GM12878 (cell line): Measurements from ENCODE around the gene UBE2G2. TPM values are rescaled to one million over a fixed set of nuclear protein-coding genes. Genes with fewer than 3 reads are reported as not detected.

Experiments
- ATAC-seq: fragments of 200-7000 bp; cut with Tn5 transposase; 3 replicates; pipeline ENCODE4 v1.9.1; 2020; ENCODE audit warnings: mild to moderate bottlenecking, moderate library complexity
- BruUV-seq: library from RNA; stranded (reverse); fragments of 400-500 nt; replicated peaks from 2 replicates; lab custom pipeline; 2021; lab: Mats Ljungman, UMichigan
- CTCF ChIA-PET: fragments of 300-600 bp; sonication (Branson Sonifier 250); formaldehyde crosslinking; extraction: SDS; loops from one replicate; lab custom pipeline; 2021; ENCODE audit warnings: inconsistent platforms; lab: Yijun Ruan, JAX
- POLR2A ChIA-PET: fragments of 350-600 bp; formaldehyde crosslinking; extraction: SDS; loops from one replicate; lab custom pipeline; 2021; ENCODE audit warnings: inconsistent platforms; lab: Charles Lee
- RAD21 ChIA-PET: fragments of 300-600 bp; sonication (Branson Sonifier 250); formaldehyde crosslinking; loops from one replicate; lab custom pipeline; 2023; ENCODE audit warnings: antibody characterized with exemption; ENCODE audit not compliant: unreplicated experiment; lab: Charles Lee
- SMC1A ChIA-PET: fragments of 300-600 bp; sonication (Branson Sonifier 250); formaldehyde crosslinking; loops from one replicate; lab custom pipeline; 2023; ENCODE audit not compliant: unreplicated experiment, uncharacterized antibody; lab: Charles Lee
- DNase-seq: peaks from one replicate; pipeline ENCODE4 v3.0.0-alpha.2; 2011; ENCODE audit warnings: low read depth, low spot score
- FAIRE-seq: peaks from 3 replicates; lab custom pipeline; 2011; peaks lifted over from hg19 to GRCh38; lab: Jason Lieb, UNC
- H2AFZ ChIP-seq: 2 replicates; pipeline ENCODE4 v1.6.0; 2011; ENCODE audit warnings: low read depth, low read length, control low read depth; ENCODE audit not compliant: control insufficient read depth
- H3K27ac ChIP-seq: 2 replicates; pipeline ENCODE4 v1.5.1; 2011; ENCODE audit warnings: control low read depth; ENCODE audit not compliant: control insufficient read depth, insufficient read depth
- H3K27me3 ChIP-seq, 2 experiments: replicated peaks in 1 of 2; 2 replicates each; pipeline versions ENCODE4 v1.6.0 to v1.6.1; 2011; ENCODE audit warnings: low read length in 1 of 2; ENCODE audit not compliant: control insufficient read depth in 2 of 2, insufficient read depth in 2 of 2
- H3K36me3 ChIP-seq, 2 experiments: 2 replicates each; pipeline ENCODE4 v1.5.1; 2011; ENCODE audit warnings: low read length in 1 of 2; ENCODE audit not compliant: control insufficient read depth in 2 of 2, insufficient read depth in 2 of 2
- H3K4me1 ChIP-seq: 2 replicates; pipeline ENCODE4 v1.6.1; 2011; ENCODE audit warnings: mild to moderate bottlenecking, low read length, moderate library complexity, mixed read lengths; ENCODE audit not compliant: control insufficient read depth, insufficient read depth
- H3K4me2 ChIP-seq: 2 replicates; pipeline ENCODE4 v1.6.0; 2011; ENCODE audit warnings: control low read depth; ENCODE audit not compliant: control insufficient read depth, insufficient read depth
- H3K4me3 ChIP-seq: fragments of 200-600 bp; sonication (generic); 2 replicates; pipeline ENCODE4 v1.5.1; 2016
- H3K79me2 ChIP-seq: 2 replicates; pipeline ENCODE4 v1.6.0; 2011; ENCODE audit warnings: low read length; ENCODE audit not compliant: control insufficient read depth, insufficient read depth
- H3K9ac ChIP-seq: 2 replicates; pipeline ENCODE4 v1.8.0; 2011; ENCODE audit warnings: low read length, control low read depth, mixed read lengths; ENCODE audit not compliant: control insufficient read depth, insufficient read depth
- H3K9me3 ChIP-seq: replicated peaks from 3 replicates; pipeline ENCODE4 v1.5.1; 2011; ENCODE audit warnings: mild to moderate bottlenecking, low read length; ENCODE audit not compliant: control insufficient read depth, insufficient read depth
- H4K20me1 ChIP-seq: 2 replicates; pipeline ENCODE4 v1.6.0; 2011; ENCODE audit not compliant: control insufficient read depth, insufficient read depth
- CREB1 ChIP-seq: IDR thresholded peaks from 2 replicates; pipeline ENCODE4 v1.6.1; 2012; ENCODE audit warnings: low read depth, mild to moderate bottlenecking, inconsistent platforms
- EED ChIP-seq: sonication (generic); IDR thresholded peaks from 2 replicates; pipeline ENCODE4 v1.6.1; 2016; ENCODE audit warnings: antibody characterized with exemption, low read depth
- ETV6 ChIP-seq, 2 experiments: fragments of 450-650 bp in 1 of 2; IDR thresholded peaks in 1 of 2; conservative IDR thresholded peaks in 1 of 2; 2 replicates each; pipeline ENCODE4 v1.6.1; 2014; ENCODE audit warnings: antibody characterized with exemption in 1 of 2, borderline replicate concordance in 1 of 2, low read depth in 1 of 2, mild to moderate bottlenecking in 1 of 2, moderate library complexity in 1 of 2
- GABPA ChIP-seq: IDR thresholded peaks from 2 replicates; pipeline ENCODE4 v1.6.1; 2014; ENCODE audit warnings: antibody characterized with exemption, low read depth, mild to moderate bottlenecking, inconsistent platforms
- HCFC1 ChIP-seq: fragments of 150-350 bp; IDR thresholded peaks from 2 replicates; pipeline ENCODE4 v1.6.1; 2014; ENCODE audit warnings: low read length
- JUNB ChIP-seq: IDR thresholded peaks from 2 replicates; pipeline ENCODE4 v1.6.1; 2016; ENCODE audit warnings: antibody characterized with exemption, mild to moderate bottlenecking
- KLF5 ChIP-seq: fragments of 450-650 bp; IDR thresholded peaks from 2 replicates; pipeline ENCODE4 v1.6.1; 2014; ENCODE audit warnings: mild to moderate bottlenecking; ENCODE audit not compliant: partially characterized antibody
- POLR2A ChIP-seq: IDR thresholded peaks from 2 replicates; pipeline ENCODE4 v1.6.1; 2011; ENCODE audit warnings: low read depth, mild to moderate bottlenecking, low read length
- SMAD5 ChIP-seq: IDR thresholded peaks from 2 replicates; pipeline ENCODE4 v1.6.1; 2016; ENCODE audit warnings: antibody characterized with exemption, low read depth
- SMARCA5 ChIP-seq: fragments of 450-650 bp; IDR thresholded peaks from 2 replicates; pipeline ENCODE4 v1.6.1; 2017; ENCODE audit warnings: mild to moderate bottlenecking
- SREBF2 ChIP-seq: IDR thresholded peaks from 2 replicates; pipeline ENCODE4 v1.6.1; 2012; ENCODE audit warnings: mild to moderate bottlenecking, low read length
- STAT1 ChIP-seq: fragments of 450-650 bp; conservative IDR thresholded peaks from 2 replicates; pipeline ENCODE4 v1.6.1; 2014; ENCODE audit warnings: antibody characterized with exemption, mild to moderate bottlenecking
- TARDBP ChIP-seq: IDR thresholded peaks from 2 replicates; pipeline ENCODE4 v1.6.1; 2016; ENCODE audit warnings: borderline replicate concordance
- ZNF622 ChIP-seq: fragments of 450-650 bp; IDR thresholded peaks from 2 replicates; pipeline ENCODE4 v1.6.1; 2017; ENCODE audit warnings: mild to moderate bottlenecking, inconsistent platforms
- ZSCAN29 ChIP-seq: fragments of 450-650 bp; IDR thresholded peaks from 2 replicates; pipeline ENCODE4 v1.6.1; 2017; ENCODE audit warnings: mild to moderate bottlenecking, moderate library complexity
- WGBS: methylation state at CpG from one replicate; pipeline ENCODE4 v1.1.6; 2016; ENCODE audit warnings: low lambda C conversion rate; ENCODE audit not compliant: insufficient replicate concordance, insufficient coverage; ENCODE audit errors: missing lambda C conversion rate; 5-methylcytosine and 5-hydroxymethylcytosine counted together
- in situ Hi-C: fragments of 300-500 bp; cut with MboI; formaldehyde crosslinking; loops from 9 replicates; pipeline ENCODE4 v1.14.3; 2018; ENCODE audit warnings: mixed read lengths
- intact Hi-C: fragments of 100-400 bp; cut with micrococcal nuclease; formaldehyde crosslinking; loops from one replicate; pipeline ENCODE4 v1.14.2; 2022; ENCODE audit not compliant: unreplicated experiment
- polyA plus RNA-seq, 11 experiments: library from polyadenylated mRNA; depleted of rRNA in 4 of 11; unstranded in 6 of 11; stranded (reverse) in 5 of 11; fragments of >200 nt; fragmentation: Nextera tagmentation in 4 of 11; fragmentation: Illumina TruSeq in 1 of 11; extraction: Ambion mirVana in 4 of 11; extraction: Trizol in 1 of 11; gene quantifications; 1 replicate in 1 of 11; 2 replicates in 10 of 11; pipeline versions ENCODE4 v1.2.1 to v1.2.3, GENCODE V29; 2011 to 2016; ENCODE audit warnings: inconsistent platforms in 2 of 11, missing spikeins in 2 of 11, low read depth in 1 of 11
- total RNA-seq, 4 experiments: library from RNA; depleted of rRNA in 3 of 4; stranded (reverse); fragments of >200 nt in 3 of 4; fragmentation: Illumina TruSeq in 1 of 4; extraction: Trizol in 1 of 4; gene quantifications; 2 replicates each; pipeline versions ENCODE4 v1.2.1 to v1.2.3, GENCODE V29; 2013 to 2021
- TF ChIP-seq, protein P1 (sequence below): IDR thresholded peaks from 2 replicates; pipeline ENCODE4 v1.6.1; 2011; ENCODE audit warnings: borderline replicate concordance, low read depth, mild to moderate bottlenecking, moderate library complexity, low read length; ENCODE audit not compliant: insufficient read depth, poor library complexity, severe bottlenecking
- TF ChIP-seq, protein P2 (sequence below): fragments of 450-650 bp; IDR thresholded peaks from 2 replicates; pipeline ENCODE4 v1.6.1; 2016; ENCODE audit warnings: mild to moderate bottlenecking
- TF ChIP-seq, protein P3 (sequence below): fragments of 450-650 bp; IDR thresholded peaks from 2 replicates; pipeline ENCODE4 v1.6.1; 2016; ENCODE audit warnings: mild to moderate bottlenecking
- TF ChIP-seq, protein P4 (sequence below): IDR thresholded peaks from 2 replicates; pipeline ENCODE4 v1.6.1; 2011; ENCODE audit warnings: low read depth, mild to moderate bottlenecking, low read length, moderate library complexity, borderline replicate concordance; ENCODE audit errors: extremely low read depth
- TF ChIP-seq, protein P5 (sequence below): IDR thresholded peaks from 2 replicates; pipeline ENCODE4 v1.6.1; 2012; ENCODE audit warnings: low read depth, low read length, improper control_type of control experiment

The UBE2G2 gene
- total and polyA plus RNA-seq, 10 of the 15 experiments (the other 5 are each of a cell fraction or from before 2014, with no cell fraction given): 27.0 to 139 (median 75.9) TPM

DNA sequence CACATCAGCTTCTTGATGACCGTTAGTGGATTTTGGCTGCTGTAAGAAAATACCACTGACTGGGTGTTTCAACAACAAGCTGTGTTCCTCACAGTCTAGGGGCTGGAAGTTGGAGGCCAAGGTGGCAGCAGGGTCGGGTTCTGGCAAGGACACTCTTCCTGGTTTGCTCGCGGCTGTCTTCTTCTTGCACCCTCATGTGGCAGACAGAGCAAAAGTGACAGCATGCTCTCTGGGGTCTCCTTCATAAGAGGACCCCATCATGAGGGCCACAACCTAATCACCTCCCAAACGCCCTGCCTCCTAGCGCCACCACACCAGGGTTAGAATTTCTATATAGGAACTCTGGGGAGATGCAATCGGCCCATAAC is 71.6 kb downstream of the UBE2G2 start (continued):
- TF ChIP-seq ETV6 (conservative IDR thresholded peaks at IDR 0.05 in 1 of 2, IDR thresholded peaks at IDR 0.05 in 1 of 2; ENCODE audit: borderline replicate concordance in 1 of 2, low read depth in 1 of 2) (no peak), TARDBP (no peak), GABPA (no peak), SMARCA5 (no peak), JUNB (no peak)

DNA sequence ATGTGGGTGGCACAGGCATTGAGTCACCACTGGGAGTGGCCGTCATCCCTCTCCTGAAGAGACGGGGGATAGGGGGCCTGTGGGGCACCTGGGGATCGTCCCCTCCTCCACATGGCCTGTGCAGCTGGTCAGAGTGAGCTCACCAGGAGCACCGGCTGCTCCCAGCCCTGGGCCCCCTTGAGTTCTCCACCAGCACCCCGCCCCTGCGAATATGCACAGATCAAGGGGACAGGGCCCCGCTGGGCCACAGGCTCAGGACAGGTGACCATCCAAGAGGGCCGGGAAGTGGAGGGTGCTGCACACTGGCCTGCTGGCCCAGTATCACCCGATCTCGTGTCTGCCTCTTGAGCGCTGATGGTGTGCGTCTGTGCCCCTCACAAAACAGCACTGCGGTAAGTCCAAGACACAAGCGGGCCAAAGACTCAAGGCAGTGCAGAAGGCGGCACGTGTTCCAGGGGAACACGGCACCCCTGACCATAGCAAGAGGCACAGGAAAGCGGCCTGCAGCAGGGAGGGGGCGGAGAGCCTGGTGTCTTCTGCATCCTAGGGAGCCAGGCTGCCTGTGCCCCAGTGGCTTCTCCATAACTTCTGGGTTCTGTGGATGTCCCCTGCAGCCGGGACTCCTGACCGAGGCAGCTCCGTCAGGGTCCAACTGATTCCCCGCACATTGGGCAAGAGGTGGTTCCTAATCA is 72.1 kb downstream of the UBE2G2 start:
- ChIA-PET CTCF (no interaction called here), SMC1A (no interaction called here), POLR2A (no interaction called here), RAD21 (no interaction called here)
- whole genome bisulfite sequencing: 58% methylated on average over 21 of the region's 23 CpGs
- in situ Hi-C loops (no loop called here), intact Hi-C loops (no loop called here)
- BruUV-seq: no TSS peak
- no peak overlapping the region for H3K27ac ChIP-seq
- no peaks in the 10 kb centered on the region for H4K20me1 ChIP-seq
- H3K27me3 ChIP-seq: no peaks in the 10 kb centered on the region; a peak in 1 of 4 replicates
- no peaks in the 10 kb centered on the region for H3K79me2 ChIP-seq
- no peak overlapping the region for H2AFZ ChIP-seq
- H3K4me2 ChIP-seq: no peak overlapping the region
- FAIRE-seq (no peak), ATAC-seq (no peak), DNase-seq (no peak)
- no peaks in the 10 kb centered on the region for H3K4me1 ChIP-seq
- no peak overlapping the region for H3K4me3 ChIP-seq
- H3K9ac ChIP-seq: no peak overlapping the region
- H3K9me3 ChIP-seq: no peaks in the 10 kb centered on the region
- no peaks in the 10 kb centered on the region for H3K36me3 ChIP-seq
- TF ChIP-seq SREBF2 (no peak), ZSCAN29 (no peak), STAT1 (no peak), EED (no peak), CREB1 (no peak), KLF5 (no peak), POLR2A (no peak), ZNF622 (no peak), TARDBP (no peak), HCFC1 (no peak), SMAD5 (no peak), SMARCA5 (no peak)
- TF ChIP-seq, protein P1, sequence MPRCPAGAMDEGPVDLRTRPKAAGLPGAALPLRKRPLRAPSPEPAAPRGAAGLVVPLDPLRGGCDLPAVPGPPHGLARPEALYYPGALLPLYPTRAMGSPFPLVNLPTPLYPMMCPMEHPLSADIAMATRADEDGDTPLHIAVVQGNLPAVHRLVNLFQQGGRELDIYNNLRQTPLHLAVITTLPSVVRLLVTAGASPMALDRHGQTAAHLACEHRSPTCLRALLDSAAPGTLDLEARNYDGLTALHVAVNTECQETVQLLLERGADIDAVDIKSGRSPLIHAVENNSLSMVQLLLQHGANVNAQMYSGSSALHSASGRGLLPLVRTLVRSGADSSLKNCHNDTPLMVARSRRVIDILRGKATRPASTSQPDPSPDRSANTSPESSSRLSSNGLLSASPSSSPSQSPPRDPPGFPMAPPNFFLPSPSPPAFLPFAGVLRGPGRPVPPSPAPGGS: no peak
- TF ChIP-seq, protein P2, sequence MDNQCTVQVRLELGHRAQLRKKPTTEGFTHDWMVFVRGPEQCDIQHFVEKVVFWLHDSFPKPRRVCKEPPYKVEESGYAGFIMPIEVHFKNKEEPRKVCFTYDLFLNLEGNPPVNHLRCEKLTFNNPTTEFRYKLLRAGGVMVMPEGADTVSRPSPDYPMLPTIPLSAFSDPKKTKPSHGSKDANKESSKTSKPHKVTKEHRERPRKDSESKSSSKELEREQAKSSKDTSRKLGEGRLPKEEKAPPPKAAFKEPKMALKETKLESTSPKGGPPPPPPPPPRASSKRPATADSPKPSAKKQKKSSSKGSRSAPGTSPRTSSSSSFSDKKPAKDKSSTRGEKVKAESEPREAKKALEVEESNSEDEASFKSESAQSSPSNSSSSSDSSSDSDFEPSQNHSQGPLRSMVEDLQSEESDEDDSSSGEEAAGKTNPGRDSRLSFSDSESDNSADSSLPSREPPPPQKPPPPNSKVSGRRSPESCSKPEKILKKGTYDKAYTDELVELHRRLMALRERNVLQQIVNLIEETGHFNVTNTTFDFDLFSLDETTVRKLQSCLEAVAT: no peak
- TF ChIP-seq, protein P3, sequence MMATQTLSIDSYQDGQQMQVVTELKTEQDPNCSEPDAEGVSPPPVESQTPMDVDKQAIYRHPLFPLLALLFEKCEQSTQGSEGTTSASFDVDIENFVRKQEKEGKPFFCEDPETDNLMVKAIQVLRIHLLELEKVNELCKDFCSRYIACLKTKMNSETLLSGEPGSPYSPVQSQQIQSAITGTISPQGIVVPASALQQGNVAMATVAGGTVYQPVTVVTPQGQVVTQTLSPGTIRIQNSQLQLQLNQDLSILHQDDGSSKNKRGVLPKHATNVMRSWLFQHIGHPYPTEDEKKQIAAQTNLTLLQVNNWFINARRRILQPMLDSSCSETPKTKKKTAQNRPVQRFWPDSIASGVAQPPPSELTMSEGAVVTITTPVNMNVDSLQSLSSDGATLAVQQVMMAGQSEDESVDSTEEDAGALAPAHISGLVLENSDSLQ: no peak
- TF ChIP-seq, protein P4, sequence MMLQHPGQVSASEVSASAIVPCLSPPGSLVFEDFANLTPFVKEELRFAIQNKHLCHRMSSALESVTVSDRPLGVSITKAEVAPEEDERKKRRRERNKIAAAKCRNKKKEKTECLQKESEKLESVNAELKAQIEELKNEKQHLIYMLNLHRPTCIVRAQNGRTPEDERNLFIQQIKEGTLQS: no peak
- TF ChIP-seq, protein P5, sequence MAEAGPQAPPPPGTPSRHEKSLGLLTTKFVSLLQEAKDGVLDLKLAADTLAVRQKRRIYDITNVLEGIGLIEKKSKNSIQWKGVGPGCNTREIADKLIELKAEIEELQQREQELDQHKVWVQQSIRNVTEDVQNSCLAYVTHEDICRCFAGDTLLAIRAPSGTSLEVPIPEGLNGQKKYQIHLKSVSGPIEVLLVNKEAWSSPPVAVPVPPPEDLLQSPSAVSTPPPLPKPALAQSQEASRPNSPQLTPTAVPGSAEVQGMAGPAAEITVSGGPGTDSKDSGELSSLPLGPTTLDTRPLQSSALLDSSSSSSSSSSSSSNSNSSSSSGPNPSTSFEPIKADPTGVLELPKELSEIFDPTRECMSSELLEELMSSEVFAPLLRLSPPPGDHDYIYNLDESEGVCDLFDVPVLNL: no peak
